ENCODE results near the gene BACH2. TPM values are rescaled to one million over a fixed set of nuclear protein-coding genes. Genes with fewer than 3 reads are reported as not detected.
"Not testable (repeated sequence)": the region's sequence is repeated elsewhere in the genome, so short reads cannot be mapped to it uniquely, and the experiment has no call there.

The BACH2 gene
- total RNA-seq, 6 donors from 2014 or later = 3.1 to 6.8 (median 5.3) TPM

GRCh38 chr6:89921197-89921596, 375.4 kb downstream of the BACH2 start:
- 91 to 94% methylated on average over 2 to 6 of the region's 6 CpGs for WGBS, 2 donors

DNA sequence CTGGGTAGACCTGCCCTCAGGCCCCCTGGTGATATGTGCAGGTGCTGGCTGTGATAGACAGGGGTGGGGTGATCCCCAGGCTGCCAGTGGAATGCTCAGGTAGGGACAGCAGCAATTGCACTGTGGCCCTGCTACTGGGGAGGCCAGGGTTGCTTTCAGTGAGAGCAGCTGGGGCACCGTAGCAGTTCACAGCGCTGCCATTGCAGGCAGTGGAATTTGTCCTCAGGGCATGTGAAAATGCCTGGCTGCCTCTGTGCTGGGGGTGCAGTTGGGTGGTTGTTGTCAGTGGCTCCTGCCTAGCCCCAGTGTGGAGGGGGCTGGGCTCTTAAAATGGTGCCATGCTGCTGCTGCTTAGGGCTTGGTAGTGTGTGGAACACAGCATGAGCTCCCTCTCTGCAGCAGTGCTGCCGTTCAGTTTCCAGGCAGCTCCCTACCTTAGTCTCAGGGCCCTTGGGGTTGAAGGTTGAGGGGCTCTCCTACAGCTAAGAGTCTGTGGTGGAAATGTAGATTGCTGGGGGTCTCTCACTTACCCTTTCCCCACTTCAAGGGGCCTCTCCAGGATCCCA, 378.8 kb downstream of the BACH2 start:
- H3K4me1 ChIP-seq = no peaks in the 10 kb centered on the region
- TF ChIP-seq CTCF (IDR thresholded peaks at IDR 0.05) = no peak
- TF ChIP-seq EP300 (IDR thresholded peaks at IDR 0.05) = no peak
- TF ChIP-seq POLR2AphosphoS5 (IDR thresholded peaks at IDR 0.05) = no peak
- no peak for TF ChIP-seq POLR2A (IDR thresholded peaks at IDR 0.05)
- H3K27ac ChIP-seq = no peak overlapping the region
- WGBS, 2 donors = 79% methylated on average over 3 of the region's 3 CpGs; no CpG with 5 or more reads in 1 of the 2 donors
- H3K4me3 ChIP-seq = no peak overlapping the region
- peaks cover 0 to 17% (median 4%) of the 10 kb centered on the region in 4 donors for H3K9me3 ChIP-seq
- no peaks in the 10 kb centered on the region for H3K36me3 ChIP-seq
- no peaks in the 10 kb centered on the region for H3K27me3 ChIP-seq
- ATAC-seq (ENCODE audit: low FRiP score in 2 of 2) (no peak), DNase-seq (no peak)

More at GRCh38 chr6:89921197-89921596, 375.4 kb downstream of the BACH2 start:
- Histone ChIP-seq H3K9me3 (peaks cover 0 to 11% (median 2%) of the 10 kb centered on the region in 4 donors), H3K27ac (no peak overlapping the region), H3K4me1 (no peaks in the 10 kb centered on the region), H3K27me3 (no peaks in the 10 kb centered on the region), H3K4me3 (no peak overlapping the region), H3K36me3 (no peaks in the 10 kb centered on the region)
- ATAC-seq (ENCODE audit: low FRiP score in 2 of 2) = peak in 1 of 2 donors; percentile 54
- no peak for DNase-seq
- TF ChIP-seq POLR2A (IDR thresholded peaks at IDR 0.05) (no peak), EP300 (IDR thresholded peaks at IDR 0.05) (no peak), POLR2AphosphoS5 (IDR thresholded peaks at IDR 0.05) (no peak)

- H3K27ac ChIP-seq = no peak overlapping the region
- peaks cover 0 to 17% (median 4%) of the 10 kb centered on the region in 4 donors for H3K9me3 ChIP-seq
- 90 to 100% methylated on average over 4 of the region's 4 CpGs for WGBS, 2 donors
- H3K36me3 ChIP-seq = no peaks in the 10 kb centered on the region
- no peak for TF ChIP-seq EP300 (IDR thresholded peaks at IDR 0.05)
- no peak for TF ChIP-seq POLR2A (IDR thresholded peaks at IDR 0.05)
- TF ChIP-seq POLR2AphosphoS5 (IDR thresholded peaks at IDR 0.05) = no peak
- no peak for TF ChIP-seq CTCF (IDR thresholded peaks at IDR 0.05)
- DNase-seq (no peak), ATAC-seq (ENCODE audit: low FRiP score in 2 of 2) (no peak)
- no peak overlapping the region for H3K4me3 ChIP-seq
- H3K4me1 ChIP-seq = no peaks in the 10 kb centered on the region
- no peaks in the 10 kb centered on the region for H3K27me3 ChIP-seq
These were observed 379.4 kb downstream of the BACH2 start for GRCh38 chr6:89917216-89917615.

DNA sequence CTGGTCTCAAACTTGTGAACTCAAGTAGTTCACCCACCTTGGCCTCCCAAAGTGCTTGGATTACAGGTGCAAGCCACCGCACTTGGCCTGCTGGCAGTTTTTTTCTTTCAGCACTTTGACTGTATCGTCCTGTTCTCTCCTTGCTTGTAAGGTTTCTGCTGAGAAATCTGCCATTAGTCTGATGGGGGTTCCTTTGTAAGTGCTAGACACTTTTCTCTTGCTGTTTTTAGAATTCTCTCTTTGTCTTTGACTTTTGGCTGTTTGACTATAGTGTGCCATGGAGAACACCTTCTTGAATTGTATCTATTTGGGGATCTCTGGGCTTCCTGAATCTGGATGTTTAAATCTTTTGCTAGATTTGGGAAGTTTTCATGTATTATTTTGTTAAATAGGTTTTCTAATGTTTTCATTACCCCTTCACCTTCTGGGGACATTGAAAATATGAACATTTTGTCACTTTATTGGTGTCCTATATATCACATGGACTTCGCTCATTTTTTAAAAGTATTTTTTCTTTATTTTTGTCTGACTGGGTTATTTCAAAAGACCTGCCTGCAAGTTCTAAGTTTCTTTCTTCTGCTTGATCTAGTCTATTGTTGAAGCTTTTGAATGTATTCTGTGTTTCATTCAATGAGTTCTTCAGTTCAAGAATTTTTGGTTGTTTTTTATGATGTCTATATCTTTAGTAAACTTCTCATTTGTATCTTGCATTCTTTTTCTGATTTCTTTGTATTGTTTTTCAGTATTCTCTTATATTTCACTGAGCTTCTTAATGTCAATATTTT, 380.3 kb downstream of the BACH2 start:
- TF ChIP-seq POLR2A (IDR thresholded peaks at IDR 0.05) (no peak), EP300 (IDR thresholded peaks at IDR 0.05) (no peak), POLR2AphosphoS5 (IDR thresholded peaks at IDR 0.05) (no peak), CTCF (IDR thresholded peaks at IDR 0.05) (no peak)
- DNase-seq (no peak), ATAC-seq (ENCODE audit: low FRiP score in 2 of 2) (no peak)
- no peak overlapping the region for H3K27ac ChIP-seq
- H3K4me1 ChIP-seq = no peaks in the 10 kb centered on the region
- H3K9me3 ChIP-seq = peaks cover 0 to 17% (median 4%) of the 10 kb centered on the region in 4 donors
- 99% methylated on average over 3 of the region's 3 CpGs for WGBS, 2 donors
- no peaks in the 10 kb centered on the region for H3K27me3 ChIP-seq
- no peak overlapping the region for H3K4me3 ChIP-seq
- H3K36me3 ChIP-seq = no peaks in the 10 kb centered on the region

- no peaks in the 10 kb centered on the region for H3K4me1 ChIP-seq
- H3K4me3 ChIP-seq = no peak overlapping the region
- H3K9me3 ChIP-seq = peaks cover 0 to 2% (median under 1%) of the 10 kb centered on the region in 4 donors
- H3K27me3 ChIP-seq = no peaks in the 10 kb centered on the region
- DNase-seq (no peak), ATAC-seq (ENCODE audit: low FRiP score in 2 of 2) (no peak)
- 29 to 40% methylated on average over 1 of the region's 1 CpG for WGBS, 2 donors
- no peaks in the 10 kb centered on the region for H3K36me3 ChIP-seq
- TF ChIP-seq CTCF (IDR thresholded peaks at IDR 0.05) = no peak
- TF ChIP-seq POLR2AphosphoS5 (IDR thresholded peaks at IDR 0.05) = no peak
- no peak for TF ChIP-seq EP300 (IDR thresholded peaks at IDR 0.05)
- TF ChIP-seq POLR2A (IDR thresholded peaks at IDR 0.05) = no peak
- H3K27ac ChIP-seq = no peak overlapping the region
These were observed 385.8 kb downstream of the BACH2 start for GRCh38 chr6:89910902-89911240.

DNA sequence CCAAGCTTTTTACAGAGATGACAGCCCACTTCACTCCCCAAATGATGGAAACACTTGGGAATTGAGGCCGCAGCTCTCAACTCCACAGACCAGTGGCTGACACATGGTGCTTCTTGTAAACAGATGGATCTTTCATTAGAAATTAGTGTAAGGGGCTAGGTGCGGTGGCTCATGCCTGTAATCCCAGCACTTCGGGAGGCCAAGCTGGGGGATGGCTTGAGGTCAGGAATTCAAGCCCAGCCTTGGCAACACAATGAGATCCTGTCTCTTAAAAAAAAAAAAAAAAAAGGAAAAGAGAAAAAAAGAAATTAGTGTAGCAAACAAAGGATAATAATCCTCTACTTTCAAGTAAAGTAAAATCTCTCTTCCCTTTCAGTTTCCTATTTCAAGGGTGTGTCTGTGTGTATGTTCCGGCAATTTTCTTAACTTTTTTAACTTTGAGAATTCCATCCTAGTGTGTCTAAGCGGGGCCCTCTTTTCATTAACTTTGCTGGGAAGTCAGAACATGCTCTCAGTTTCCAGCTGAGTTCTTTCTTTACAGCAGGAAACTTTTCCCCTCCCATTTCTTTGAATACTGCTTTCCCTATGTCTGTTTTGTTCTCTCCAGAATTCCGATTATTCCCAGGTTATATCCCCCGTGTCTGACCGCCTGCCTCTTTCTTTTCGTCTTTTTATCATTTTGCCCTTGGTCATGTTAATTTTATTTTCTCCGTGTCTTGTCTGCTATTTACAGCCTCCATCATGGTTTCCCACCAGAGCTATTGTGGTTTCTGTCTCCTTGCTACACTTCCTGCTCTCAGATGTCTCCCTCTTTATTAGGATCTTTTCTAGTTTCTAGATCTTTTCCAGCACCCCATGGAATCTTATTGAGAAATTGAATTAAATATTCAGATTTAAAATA, 386.4 kb downstream of the BACH2 start:
- ATAC-seq (ENCODE audit: low FRiP score in 2 of 2) = not testable (repeated sequence)

More for the DNA sequence above, 386.4 kb downstream of the BACH2 start:
- H3K27me3 ChIP-seq, H3K27ac ChIP-seq, H3K4me3 ChIP-seq, H3K36me3 ChIP-seq, H3K9me3 ChIP-seq, H3K4me1 ChIP-seq, DNase-seq: not testable (repeated sequence)
- WGBS, 2 donors = 62 to 70% methylated on average over 10 of the region's 10 CpGs

Measured in upper lobe of left lung (tissue), 6 donors.